ACHN (cell line): ENCODE results near the gene HOXA6.
A peak's percentile ranks its signal among the peaks of the same experiment; 100 is the strongest.

ENCODE experiments used
- DNase-seq: peaks from one replicate; pipeline ENCODE4 v3.0.0-alpha.2; 2015
- in situ Hi-C: cut with HindIII; loops from 2 replicates; pipeline ENCODE4 v1.10.0; 2017; ENCODE audit warnings: low sequenced_read_pairs, low pct_ligation_motif_present, low pct_unique_long_range_greater_than_20kb

The HOXA6 gene

GRCh38 chr7:27185854-27186667, 38.5 kb upstream of the HOXA6 start:
- DNase-seq: no peak
- in situ Hi-C loops: no loop called here

GRCh38 chr7:27185013-27185853, 37.7 kb upstream of the HOXA6 start, which contains the start of gene HOXA11:
Gene HOXA11 (minus strand): TSS chr7:27185232. CDS start chr7:27185144, 88 bp downstream.
- no peak for DNase-seq
- in situ Hi-C loops: no loop called here

GRCh38 chr7:27184337-27185012, 36.9 kb upstream of the HOXA6 start:
- in situ Hi-C loops: no loop called here
- peak; percentile 79 for DNase-seq

- in situ Hi-C loops: no loop called here
- peak; percentile 50 for DNase-seq
Measured at GRCh38 chr7:27183682-27184336, 36.2 kb upstream of the HOXA6 start.

GRCh38 chr7:27182861-27183681, 35.5 kb upstream of the HOXA6 start:
- in situ Hi-C loops: no loop called here
- no peak for DNase-seq

GRCh38 chr7:27182285-27182841, 34.8 kb upstream of the HOXA6 start:
- no peak for DNase-seq
- in situ Hi-C loops: no loop called here

GRCh38 chr7:27181795-27182275, 34.3 kb upstream of the HOXA6 start:
- in situ Hi-C loops: no loop called here
- no peak for DNase-seq

GRCh38 chr7:27180431-27181420, 33.2 kb upstream of the HOXA6 start:
- in situ Hi-C loops: no loop called here
- no peak for DNase-seq

- in situ Hi-C loops: no loop called here
- DNase-seq: peak; percentile 93
Measured at GRCh38 chr7:27179503-27180430, 32.2 kb upstream of the HOXA6 start.

- no peak for DNase-seq
- in situ Hi-C loops: no loop called here
Measured at GRCh38 chr7:27179030-27179429, 31.5 kb upstream of the HOXA6 start.

- in situ Hi-C loops: no loop called here
- DNase-seq: no peak
Measured at GRCh38 chr7:27178366-27178765, 30.8 kb upstream of the HOXA6 start.

GRCh38 chr7:27177795-27178320, 30.3 kb upstream of the HOXA6 start:
- DNase-seq: no peak
- in situ Hi-C loops: no loop called here

GRCh38 chr7:27176962-27177794, 29.6 kb upstream of the HOXA6 start:
- in situ Hi-C loops: no loop called here
- no peak for DNase-seq

- in situ Hi-C loops: no loop called here
- no peak for DNase-seq
Measured at GRCh38 chr7:27176524-27176845, 28.9 kb upstream of the HOXA6 start.
